MM.1S (cell line): ENCODE measurements around the gene TSPYL1.

Source experiments
- CTCF ChIP-seq: fragments of 300-600 bp; sonication (generic); IDR thresholded peaks from 2 replicates; pipeline ENCODE4 v1.5.1; 2016; ENCODE audit warnings: antibody characterized with exemption, low read length, mixed read lengths
- EZH2 ChIP-seq: fragments of 300-600 bp; sonication (generic); optimal IDR thresholded peaks from 2 replicates; pipeline ENCODE3; 2017; ENCODE audit warnings: low read depth, mild to moderate bottlenecking, antibody characterized with exemption, low read length, mixed read lengths
- EZH2phosphoT487 ChIP-seq: fragments of 300-600 bp; sonication (generic); IDR thresholded peaks from 2 replicates; pipeline ENCODE4 v1.6.1; 2018; ENCODE audit warnings: antibody characterized with exemption, low read length

- TF ChIP-seq CTCF (no peak), EZH2 (no peak), EZH2phosphoT487 (no peak)
These were observed 47.3 kb upstream of the TSPYL1 start for GRCh38 chr6:116326996-116327395.
